Amygdala (tissue), 56 donors: ENCODE measurements around the gene ACTN1.
A peak's percentile ranks its signal among the peaks of the same experiment; 100 is the strongest.

Experiments used
- DNase-seq, 56 donors: peaks; one replicate each; lab custom pipeline; 2025; lab: John Stamatoyannopoulos, UW

ACTN1 gene

DNA sequence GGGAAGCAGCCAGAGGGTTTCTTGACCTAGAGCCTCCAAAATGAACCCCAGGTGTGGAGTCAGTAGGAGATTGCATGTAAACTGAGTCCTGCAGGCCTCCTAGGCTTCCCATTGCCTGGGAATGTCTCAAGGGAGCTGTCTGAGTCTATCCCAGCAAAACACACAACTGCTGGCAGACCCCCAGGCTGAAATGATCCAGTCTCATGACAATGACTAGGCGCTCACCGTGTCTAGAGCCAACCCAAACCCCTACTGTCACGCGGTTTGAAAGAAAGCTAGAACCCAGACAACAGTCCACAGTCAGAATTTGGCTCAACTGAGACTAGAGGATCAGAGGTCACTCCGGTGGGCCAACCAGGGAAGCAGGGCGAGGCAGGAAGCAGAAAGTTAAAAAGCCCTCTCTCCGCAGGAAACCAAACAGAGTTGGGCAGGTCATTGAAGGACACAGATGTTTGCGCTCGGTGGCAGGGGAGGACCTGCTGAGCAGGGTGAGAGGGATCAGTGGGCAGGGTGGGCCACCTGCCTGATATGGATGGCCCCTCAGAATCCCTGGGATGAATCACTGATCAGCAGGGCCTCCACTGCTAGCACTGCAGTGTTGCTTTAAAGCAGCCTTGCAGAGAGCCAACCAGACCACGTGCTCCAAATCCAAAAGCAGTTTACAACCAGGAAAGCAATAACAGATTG lies 23.8 kb downstream of the ACTN1 start:
- DNase-seq = no peak

- no peak for DNase-seq
Observed at GRCh38 chr14:68953196-68953555, 25.9 kb downstream of the ACTN1 start.

GRCh38 chr14:68952531-68953195 lies 26.4 kb downstream of the ACTN1 start:
- no peak for DNase-seq

DNA sequence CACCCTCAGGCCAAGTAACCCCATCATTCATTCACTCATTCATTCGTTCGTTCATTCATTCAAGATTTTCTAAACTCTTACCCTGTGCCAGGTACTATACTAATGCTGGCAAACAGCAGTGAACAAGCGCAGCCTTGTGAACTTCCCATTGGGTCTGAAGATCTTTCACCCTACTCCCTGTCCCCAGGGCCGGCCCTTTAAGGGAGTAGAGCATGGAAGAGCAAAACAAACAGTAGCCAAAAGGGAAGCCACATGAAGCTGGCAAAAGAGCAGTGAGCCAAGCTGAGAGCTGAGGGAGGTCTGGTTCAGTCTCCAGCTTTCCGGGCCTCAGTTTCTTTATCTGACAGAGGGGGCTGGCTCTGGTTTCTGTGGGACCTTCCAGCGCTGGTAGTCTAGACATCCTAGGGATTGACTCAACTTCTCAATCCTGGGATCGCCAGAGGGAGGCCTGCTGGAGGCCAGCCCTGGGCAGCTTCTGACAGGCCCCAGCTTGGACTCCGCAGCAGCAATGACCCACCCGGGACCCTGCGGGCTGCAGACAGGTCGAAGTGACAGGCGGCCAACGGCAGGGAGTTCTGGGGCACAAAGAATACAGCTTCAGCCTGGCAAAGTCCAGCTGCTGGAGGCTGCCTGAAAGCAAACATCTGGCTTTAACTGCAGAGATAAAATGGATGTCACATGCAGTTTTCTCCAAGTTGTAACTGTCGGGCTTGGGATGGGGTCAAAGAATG lies 27.1 kb downstream of the ACTN1 start:
- no peak for DNase-seq

- peak in 3 of 56 donors; percentile 18 to 49 (median 33) for DNase-seq
Observed at GRCh38 chr14:68951035-68951797, 27.9 kb downstream of the ACTN1 start.

DNA sequence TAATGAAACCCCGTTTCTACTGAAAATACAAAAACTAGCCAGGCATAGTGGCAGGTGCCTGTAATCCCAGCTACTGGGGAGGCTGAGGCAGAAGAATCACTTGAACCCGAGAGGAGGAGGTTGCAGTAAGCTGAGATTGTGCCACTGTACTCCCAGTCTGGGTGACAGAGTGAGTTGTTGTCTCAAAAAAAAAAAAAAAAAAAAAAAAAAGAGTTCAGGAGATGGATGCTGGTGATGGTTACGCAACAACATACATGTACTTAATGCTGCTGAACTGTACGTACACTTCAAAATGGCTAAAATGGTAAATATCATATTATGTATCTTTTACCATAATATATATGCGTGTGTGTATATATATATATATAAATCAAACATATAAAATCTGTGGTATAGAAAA lies 29.0 kb downstream of the ACTN1 start:
- DNase-seq = no peak

DNA sequence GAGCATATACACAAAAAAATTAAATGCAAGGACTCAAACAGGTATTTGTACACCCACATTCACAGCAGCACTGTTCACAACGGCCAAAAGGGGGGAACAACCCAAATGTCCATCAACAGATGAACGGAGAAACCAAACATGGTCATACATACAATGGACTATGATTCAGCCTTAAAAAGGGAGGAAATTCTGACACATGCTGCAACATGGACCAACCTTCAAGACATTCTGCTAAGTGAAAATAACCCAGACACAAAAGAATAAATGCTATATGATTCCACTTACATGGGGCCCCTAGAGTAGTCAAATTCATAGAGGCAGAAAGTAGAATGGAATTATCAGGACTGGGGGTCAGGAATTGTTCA lies 29.5 kb downstream of the ACTN1 start:
- no peak for DNase-seq

- no peak for DNase-seq
Observed at GRCh38 chr14:68948686-68949600, 30.2 kb downstream of the ACTN1 start.

DNA sequence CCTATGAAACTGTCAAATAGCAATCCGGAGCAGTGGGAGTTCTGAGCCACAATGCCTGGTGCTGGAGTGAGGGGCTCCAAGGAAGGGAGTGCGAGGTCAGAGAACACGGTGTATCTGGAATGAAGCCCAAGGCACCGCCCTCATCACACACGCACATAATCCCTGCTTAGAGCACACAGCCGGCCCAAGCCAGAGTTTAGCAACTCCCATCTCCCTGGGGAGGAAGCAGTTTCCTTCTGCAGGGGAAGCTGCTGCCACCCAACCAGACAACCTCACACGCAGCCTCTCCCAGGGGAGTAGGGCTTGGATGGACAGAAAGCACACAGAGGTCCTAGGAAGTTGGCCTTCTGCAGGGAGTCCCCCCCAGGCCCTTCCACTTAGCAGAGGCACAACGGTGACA lies 31.3 kb downstream of the ACTN1 start:
- DNase-seq = no peak

DNA sequence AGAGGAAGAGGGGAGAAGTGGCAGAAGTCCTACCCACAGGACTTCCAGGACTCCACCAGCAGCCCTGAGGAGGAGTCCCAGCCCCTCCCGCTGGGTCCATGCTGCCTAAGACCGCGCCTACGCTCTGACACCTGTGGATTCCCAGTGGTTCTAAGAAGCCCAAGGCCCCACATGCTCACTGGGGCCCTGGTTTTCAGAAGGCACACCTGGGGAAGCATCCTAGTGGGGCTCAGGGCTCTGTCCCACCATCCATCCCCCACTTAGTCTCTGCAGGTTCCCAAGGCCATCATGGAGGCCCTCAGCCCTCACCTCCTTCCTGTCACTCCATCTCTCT lies 32.6 kb downstream of the ACTN1 start:
- DNase-seq = no peak

GRCh38 chr14:68945585-68946488 lies 33.3 kb downstream of the ACTN1 start:
- no peak for DNase-seq

DNA sequence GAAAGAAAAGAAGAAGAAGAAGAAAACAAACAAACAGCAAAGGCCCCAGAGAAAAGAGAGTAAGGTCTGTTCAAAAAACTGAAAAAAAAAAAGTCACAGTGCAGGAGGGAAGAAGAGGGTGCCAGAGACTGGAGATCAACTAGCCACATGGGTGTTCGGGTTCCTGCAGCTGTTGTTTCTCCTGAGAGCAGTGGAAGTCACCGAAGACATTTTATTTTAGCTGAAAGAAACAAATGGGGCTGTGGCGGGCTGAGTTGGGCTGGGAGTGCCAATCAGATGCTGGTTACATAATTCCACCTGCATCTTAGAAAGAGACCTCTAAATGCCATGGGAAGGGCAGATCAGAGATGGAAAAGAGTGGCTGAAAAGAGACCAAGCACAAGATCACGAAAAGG lies 33.9 kb downstream of the ACTN1 start:
- no peak for DNase-seq

GRCh38 chr14:68944162-68944561 lies 34.9 kb downstream of the ACTN1 start:
- DNase-seq = peak in 8 of 56 donors; percentile 9 to 43 (median 26)

DNA sequence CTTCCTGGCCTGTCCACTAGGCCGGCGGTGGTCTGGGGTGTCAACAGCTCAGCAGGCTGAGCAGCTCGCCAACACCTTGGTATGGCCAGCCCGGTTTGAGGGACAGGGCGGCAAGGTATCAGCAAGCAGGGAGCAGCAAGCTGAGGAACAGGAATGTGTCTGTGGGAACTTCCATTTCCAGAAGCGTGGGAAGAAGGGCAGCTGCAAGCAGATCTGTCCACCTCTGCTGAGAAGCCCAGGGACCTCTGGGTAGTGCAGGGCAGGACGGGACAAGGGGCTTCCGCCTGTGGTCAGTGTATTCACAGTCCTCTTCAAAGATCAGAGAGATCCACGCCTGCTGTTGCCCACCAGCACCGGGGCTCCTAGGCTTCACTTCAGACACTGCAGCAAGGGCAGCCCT lies 36.0 kb downstream of the ACTN1 start:
- DNase-seq = no peak

DNA sequence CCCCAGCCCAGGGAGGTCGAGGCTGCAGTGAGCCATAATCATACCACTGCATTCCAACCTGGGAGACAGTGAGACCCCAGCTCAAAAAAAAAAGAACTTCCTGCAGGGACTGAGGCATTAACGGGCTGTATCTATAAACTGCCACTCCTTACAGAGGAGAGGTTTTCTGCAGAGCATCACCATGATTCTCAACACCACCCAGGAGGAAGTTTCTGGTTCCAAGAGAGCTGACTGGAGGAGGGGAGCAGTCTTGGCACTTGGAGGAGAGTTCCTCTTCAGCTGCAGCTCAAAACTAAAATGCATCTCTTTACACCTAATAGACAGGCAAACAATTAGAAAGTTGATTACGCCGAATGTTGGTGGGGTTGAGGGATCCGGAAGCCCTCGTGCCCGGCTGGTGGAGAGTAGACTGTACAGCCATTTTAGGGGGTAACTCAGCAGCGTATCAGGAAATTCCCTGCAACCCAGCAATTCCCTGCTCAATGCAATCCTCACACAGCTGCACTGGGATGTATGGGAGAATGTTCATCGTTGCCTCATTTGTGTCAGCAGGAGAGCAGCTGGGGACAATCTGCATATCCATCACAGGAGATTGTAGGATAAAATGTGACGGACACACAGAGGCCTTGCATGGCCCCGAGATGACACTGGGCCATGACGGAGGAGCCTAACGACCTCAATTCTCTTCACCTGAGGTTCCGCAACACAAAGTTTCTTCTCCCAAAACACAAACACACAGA lies 36.6 kb downstream of the ACTN1 start:
- DNase-seq = no peak

- no peak for DNase-seq
Observed at GRCh38 chr14:68941820-68942219, 37.3 kb downstream of the ACTN1 start.

DNA sequence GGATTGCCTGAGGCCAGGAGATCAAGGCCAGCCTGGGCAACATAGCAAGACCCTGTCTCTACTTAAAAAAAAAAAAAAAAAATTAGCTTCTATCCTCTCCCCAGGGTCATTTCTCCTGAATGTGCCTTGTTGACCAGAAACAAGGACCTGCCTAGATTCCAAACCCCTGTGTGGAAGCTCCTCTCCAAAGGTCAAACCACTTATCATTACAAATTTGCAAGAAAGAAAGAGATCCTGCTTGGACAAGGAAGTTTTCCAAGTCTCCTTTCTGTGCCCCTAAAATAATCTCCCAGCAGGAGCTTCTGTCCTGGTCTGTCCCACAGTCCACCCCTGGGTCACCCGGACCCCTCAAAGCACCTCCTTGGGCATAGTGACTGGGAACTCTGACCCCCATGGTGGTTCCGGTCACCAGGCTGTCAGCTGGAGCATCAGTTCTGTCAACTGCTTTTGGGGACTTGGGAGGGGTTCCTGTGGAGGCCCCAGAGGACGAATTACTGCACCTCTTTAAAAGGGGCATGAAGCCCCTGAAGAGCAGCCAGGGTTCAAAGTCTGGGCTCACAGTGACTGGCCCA lies 38.4 kb downstream of the ACTN1 start:
- no peak for DNase-seq
